GM19023 (cell line): ENCODE data around the gene IGIP.

ENCODE experiments used
- ATAC-seq: cut with Tn5 transposase; IDR thresholded peaks from one replicate; pipeline ENCODE4 v1.9.1; 2021; ENCODE audit warnings: mild to moderate bottlenecking, moderate library complexity; ENCODE audit not compliant: unreplicated experiment

IGIP gene

DNA sequence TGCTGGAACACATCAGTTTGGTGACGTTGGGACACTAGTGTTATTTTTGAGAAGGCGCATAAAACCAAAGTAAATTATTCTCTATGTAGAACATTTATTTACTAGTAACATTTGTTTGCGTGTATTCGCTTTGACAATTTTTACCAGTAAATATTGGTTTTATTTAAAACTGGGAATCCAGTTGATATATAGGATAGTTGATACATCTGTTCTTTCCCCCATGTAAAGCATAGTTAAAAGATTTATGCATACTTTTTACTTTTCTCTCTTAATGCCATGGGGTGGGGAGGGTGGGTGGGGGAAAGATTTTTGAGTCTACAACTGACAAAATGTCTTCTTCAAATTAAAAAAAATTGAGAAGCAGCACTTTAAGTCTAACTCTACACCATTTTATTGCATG lies at the start of gene IGIP:
TSS of gene IGIP (plus strand) at position 301 of the 400 bp plus-strand sequence. CDS start 2,540 bp downstream, outside the sequence.
- no peak for ATAC-seq

DNA sequence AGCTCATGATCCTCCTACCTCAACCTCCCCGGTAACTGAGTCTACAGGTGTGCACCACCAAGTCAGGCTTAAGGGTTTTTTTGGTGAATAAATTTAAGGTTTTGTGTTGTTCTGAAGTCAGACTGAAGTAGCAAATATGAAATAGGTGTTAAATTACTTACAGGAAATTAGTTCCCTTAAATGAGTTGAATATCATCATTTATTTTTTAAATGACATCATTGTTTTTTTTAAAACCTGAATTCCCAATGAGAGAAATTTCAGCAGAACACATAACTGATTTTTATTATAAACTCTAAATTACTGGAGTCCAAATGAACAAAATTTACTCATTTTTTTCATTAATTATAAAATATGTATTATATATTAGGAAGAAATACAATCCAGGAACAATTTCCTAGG lies 49.6 kb upstream of the IGIP start:
- no peak for ATAC-seq

DNA sequence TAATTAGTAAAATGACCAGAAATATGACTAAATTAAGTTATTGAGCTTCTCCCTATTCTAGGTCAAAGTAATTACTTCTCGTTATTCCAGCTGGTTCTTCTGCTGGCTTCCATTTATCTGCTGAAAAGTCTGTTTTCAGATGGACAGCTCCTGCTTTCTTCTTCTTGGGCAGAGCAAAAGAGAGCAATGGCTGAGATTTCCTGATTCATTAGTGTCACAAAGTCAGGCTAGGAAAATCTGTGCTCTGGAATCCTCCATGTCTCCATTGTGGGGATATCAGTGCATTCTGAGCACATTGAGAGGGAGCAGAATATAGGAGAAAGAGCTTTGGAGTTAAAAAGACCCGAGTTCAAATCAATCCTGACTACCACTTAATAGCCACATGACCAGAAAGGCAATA lies 48.9 kb upstream of the IGIP start:
- no peak for ATAC-seq

DNA sequence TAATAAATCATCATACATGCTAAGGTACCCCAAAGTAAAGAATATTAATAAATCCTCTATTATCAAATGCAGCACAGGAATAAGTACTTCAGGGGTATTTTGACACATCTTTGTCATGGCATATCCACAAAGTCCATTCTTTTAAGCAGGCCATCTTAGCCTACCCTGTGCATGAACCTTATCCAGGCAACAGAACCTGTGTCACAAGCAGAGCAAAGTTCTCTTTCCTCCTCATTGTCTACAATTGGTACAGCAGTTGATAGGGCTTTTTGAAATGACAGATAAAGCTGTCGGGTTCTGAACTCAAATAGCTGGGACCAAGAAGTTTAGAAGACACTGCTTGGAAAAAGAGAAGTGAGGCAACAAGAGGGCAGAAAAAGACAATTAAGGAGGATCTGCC lies 42.6 kb upstream of the IGIP start:
- ATAC-seq: no peak

DNA sequence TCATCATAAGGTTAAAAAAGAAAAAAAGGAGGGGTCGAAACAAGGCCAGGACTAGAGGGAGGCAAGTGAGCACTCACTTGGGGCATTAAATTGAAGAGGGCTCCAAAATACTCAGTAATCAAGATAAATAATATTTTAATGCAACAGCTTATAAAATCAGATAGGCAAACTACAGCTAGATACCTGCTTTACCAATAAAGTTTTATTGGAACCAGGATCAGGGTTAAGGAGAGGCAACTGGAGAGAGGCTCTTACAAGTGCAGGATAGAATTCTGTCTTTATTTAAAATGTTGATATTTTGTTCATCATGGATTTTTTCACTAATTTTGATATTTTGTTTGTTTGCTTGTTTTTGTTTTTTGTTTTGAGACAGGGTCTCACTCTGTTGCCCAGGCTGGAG lies 42.1 kb upstream of the IGIP start:
- ATAC-seq: no peak

DNA sequence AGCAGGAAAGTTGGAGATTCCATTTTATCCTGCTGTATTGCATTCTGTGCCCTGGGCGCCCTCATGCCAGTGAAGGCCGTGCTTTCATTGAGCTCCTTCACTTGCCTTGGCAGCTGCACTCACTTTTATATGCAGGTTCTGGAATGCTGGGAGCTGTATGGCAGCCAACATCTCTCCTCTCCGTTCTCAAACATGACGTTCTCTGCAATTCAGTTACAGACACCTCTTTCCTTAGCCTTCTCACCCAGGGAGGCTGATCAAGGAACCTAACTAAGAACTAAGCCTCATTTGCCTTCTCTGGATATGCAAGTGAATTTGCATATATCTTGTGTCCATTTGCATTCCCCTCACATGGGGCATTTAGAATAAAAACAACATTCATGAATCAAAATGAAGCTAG lies 41.2 kb upstream of the IGIP start:
- ATAC-seq: no peak

DNA sequence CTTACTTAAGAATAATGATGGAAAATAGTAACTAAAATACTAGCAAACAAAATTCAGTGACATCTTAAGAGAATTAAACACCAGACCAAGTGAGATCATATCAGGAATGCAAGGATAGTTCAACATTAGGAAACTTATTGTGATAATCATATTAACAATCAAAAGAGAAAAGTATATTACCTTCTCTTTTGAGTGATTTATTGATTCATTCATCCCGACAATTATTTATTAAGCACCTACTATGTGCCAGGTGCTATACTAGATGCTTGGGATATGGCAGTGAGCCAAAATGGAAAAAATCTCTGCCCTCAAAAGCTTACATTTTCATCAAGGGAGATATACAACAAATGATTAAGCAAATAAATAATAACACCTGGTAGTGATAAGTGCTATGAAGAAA lies 35.5 kb upstream of the IGIP start:
- ATAC-seq: no peak

DNA sequence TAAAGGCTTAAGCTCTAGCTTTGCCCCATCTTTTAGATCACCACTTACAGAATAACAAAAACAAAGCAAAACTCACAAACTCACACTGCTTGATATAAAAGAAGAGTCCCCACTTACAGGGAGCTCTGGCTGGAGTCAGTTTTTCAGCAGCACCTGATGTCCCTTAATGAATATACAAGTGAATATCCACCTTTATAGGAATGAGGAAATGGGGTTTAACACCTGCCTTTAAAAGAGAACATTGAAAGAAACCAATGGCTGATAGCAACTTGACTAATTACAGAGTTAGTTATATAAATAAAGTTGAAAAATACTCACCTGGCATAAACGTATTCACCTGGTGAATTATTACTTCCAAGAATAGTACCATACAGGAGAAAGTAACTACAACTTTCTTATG lies 32.6 kb upstream of the IGIP start:
- no peak for ATAC-seq

DNA sequence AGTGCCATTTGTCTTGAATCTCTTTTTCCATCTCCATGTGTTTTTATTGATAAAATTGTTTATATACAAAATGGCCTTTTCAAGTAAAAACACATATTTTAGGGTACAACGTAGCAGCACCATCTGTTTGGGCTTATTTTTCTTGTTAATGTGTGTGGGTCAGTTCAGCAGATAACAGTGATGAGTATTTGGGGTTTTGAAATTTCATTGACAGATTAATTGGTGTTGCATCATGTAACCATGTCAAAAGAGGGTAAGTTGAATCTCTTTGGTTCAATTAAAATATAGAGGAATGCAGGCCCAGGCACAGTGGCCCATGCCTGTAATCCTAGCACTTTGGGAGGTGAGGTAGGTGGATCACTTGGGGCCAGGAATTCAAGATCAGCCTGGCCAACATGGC lies 31.9 kb upstream of the IGIP start:
- no peak for ATAC-seq

DNA sequence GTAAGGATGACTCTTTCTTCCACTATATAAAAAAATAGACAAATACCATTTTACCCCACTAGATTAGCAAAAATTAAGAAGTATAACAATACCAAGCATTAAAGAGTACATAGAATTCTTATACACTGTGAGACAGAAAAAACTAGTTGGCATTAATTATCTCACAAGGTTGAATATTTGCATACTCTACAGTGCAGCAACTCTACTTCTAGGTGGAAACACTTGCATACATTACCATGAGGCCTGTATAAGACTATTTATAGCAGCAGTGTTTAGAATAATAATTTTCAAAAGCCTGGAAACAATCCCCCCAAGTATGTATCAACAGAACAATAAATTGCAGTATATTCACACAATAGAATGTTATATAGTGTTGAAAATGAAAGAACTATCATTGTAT lies 30.8 kb upstream of the IGIP start:
- ATAC-seq: no peak

DNA sequence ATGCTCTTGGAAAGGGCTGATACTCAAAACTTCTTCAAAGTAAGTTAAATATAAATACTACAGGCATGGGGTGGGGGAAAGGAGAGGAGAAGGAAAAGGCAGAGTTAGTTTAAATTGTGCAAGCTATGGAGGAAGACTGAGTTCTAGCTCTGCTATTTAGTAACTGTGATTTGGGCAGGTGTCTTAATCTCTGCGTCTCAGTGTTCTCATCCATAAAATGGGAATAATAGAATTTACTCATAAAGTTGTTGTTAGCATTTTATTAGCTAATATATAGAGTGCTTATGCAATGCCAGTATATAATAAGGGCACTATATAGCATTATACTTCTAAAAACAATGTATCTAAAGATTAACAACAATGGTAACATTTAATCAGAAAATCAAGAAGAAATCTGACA lies 24.6 kb upstream of the IGIP start:
- no peak for ATAC-seq

DNA sequence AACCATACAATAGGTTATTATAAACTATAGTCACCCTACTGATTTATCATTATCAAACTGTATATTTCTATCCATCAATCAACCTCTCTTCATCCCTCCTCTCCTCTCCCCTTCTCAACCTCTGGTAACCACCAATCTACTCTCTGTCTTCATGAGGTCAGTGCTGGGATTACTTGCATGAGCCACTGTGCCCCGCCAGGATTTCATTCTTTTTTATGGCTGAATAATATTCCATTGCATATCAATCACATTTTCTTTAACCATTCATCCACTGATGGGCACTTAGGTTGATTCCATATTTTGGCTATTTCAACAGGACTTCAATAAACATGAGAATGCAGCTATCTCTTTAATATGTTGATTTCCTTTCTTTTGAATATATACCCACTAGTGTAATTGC lies 22.6 kb upstream of the IGIP start:
- ATAC-seq: no peak

DNA sequence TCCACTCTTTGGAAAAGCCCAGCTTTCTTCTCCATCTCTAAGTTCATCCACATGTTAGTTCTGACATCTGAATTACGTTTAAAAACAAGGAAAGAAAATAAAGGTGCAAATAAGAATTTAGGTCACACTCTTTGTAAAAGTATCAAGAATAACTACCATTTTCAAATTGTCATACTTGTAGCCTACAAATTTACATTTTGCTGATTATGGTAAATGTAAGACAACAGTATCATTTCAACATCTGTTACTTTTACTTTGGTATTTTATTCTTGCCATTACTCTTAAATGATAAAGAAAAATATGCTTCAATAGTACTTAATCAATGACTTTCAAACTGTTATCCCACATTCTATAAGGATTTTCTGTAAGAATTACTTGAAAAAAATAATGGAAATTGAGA lies 21.6 kb upstream of the IGIP start:
- no peak for ATAC-seq

DNA sequence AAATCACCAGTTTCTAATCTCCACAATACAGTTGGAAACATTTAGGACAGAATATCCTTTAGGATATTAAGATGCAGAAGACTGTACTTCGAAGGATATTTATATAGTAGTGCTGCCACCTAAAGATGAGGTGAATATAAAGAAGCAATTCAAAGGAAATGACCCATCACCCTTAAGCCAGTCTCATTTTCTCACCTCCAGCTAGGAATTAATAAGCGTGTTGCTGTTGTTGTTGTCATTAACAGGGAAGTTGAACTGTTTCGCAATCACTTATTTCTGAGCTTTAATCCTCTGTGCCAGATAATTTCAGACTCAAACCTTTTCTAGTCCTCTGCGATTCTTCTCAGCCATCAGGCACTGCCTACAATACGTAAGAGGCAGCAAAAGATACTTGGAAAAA lies 19.6 kb upstream of the IGIP start:
- ATAC-seq: no peak

DNA sequence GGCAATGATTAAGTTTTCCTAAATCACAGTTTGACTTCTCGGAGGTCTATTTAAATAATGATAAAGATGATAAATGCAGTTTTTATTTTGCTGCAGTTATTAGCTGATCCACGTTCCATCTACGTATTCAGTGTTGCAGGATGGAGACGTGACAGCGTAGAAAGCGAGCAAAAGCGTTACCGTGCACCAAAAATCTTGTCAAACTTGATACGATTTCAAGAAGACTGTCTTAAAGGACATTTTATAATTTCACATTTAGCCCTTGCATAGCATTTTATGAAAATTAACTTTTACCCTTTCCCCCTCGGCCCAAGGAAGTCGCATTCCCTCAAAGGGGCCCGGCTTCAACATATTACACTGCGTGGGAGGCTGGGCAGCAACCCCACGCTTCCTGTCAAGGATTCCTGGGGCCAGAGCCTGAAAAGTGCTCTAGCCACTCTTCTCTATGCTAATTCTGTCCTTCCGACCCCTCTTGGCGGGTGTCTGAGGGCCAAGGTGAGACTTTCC lies 18.9 kb upstream of the IGIP start:
- no peak for ATAC-seq

DNA sequence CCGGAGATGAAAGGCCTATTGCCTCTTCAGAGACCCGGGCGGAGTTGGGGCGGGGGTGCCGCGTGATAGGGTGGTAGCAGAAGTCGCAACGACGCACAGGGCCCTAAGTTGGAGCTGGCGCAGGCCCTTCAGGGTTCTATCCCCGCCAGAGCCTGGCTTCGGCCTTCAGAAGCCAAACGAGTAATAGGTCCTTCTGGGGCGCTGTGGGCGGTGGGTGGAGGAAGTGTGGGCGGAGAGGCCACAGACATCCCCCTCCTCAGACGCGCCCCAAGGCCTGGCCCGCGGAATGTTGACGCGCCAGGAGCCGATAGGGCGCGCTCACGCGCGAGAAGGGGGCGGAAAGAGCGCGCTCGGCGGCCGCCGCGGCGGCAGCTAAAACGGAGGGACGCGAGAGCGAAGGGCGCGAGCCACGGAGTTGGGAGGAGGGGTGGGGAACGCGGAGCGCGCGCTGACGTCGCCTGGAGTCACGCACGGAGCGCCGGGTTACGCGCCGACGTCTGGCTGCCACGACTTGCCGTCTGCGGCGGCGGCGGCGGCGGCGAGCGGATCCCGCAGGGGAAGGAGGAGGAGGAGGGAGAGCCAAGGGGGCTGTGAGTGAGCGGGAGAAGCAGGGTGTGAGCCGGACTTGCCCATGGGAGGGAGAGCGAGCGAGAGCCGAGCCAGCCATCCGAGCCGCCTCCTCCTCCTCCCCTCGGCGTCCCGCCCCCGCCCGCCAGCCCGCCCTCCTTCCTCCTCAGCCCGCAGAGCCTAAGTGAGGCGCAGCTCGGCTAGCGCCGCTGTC lies 18.2 kb upstream of the IGIP start:
- peak; percentile 91 for ATAC-seq

DNA sequence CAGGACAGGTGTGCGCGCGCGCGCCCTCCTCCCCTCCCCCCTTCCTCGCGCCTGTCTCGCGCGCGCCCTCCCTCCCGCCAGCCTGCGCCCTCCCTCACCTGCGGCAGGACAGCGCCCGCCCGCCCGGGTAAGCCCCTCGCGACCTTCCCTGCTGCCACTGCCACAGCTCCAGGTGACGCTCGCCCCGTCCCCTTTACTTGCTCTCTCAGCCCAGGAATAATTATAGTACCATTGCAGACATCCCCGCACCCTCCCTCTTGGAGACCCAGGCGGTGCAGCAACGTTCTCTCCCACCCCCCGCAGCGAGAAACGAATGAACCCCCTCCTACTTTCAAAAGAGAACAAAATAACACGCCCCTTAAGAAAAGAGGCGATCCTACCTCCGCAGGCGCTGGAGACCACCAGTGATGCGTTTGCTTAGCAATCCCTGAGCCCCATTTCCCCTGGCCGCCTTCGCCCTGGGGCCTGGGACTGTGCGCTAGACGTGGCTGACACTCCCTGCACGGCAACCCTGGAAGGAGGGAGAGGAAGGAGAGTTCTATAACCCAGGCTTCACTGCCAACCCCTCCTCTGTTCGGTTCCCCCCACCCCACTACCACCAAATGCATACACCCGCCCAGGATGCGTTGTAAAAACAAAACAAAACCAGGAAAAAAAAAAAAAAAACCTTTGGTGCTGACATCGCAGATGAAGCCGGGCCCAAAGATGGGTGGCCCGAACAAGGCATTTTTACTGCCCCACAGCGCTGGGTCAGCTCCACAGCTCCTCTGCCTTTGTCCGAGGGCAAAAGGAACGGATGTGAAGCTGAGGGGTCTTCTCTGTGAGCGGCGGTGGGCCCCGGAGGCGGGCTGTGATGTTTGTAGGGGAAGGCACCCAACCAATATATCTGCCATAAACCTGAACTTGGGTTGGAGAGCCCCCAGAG lies 17.4 kb upstream of the IGIP start:
- no peak for ATAC-seq

DNA sequence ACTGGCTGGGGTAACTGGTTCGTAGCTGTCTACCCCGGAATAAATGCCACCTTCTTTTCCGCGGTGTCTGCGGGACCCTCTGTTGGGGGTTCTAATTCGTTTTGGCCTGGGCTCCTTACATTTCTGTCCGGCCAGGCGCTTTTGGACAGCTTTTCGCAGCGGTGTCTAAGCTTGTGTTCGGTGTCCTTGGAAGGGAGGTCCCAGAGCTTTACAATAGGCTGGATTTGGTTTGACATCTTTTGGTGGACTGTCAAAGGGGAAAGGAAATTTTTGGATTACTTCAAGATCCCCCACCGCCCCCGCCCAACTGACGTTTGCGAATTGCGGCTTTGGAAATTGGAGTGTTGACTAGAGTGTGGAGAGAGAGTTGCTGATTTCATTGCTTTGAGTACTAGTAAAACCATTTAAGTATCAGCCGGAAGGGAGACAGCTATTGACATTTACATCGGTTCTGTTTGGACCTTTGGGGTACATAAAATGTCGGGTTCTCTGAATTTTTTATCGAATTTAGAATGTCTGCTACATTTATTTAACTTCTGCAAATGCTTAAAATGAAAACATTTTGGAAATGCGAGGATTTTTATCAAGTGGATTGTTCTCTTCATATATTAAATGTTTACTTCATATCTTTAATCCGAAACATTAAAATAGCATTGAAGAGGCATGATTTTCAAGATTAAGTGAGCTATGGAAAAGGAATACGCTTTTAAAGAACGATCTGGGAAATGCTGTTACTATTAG lies 16.5 kb upstream of the IGIP start:
- no peak for ATAC-seq

DNA sequence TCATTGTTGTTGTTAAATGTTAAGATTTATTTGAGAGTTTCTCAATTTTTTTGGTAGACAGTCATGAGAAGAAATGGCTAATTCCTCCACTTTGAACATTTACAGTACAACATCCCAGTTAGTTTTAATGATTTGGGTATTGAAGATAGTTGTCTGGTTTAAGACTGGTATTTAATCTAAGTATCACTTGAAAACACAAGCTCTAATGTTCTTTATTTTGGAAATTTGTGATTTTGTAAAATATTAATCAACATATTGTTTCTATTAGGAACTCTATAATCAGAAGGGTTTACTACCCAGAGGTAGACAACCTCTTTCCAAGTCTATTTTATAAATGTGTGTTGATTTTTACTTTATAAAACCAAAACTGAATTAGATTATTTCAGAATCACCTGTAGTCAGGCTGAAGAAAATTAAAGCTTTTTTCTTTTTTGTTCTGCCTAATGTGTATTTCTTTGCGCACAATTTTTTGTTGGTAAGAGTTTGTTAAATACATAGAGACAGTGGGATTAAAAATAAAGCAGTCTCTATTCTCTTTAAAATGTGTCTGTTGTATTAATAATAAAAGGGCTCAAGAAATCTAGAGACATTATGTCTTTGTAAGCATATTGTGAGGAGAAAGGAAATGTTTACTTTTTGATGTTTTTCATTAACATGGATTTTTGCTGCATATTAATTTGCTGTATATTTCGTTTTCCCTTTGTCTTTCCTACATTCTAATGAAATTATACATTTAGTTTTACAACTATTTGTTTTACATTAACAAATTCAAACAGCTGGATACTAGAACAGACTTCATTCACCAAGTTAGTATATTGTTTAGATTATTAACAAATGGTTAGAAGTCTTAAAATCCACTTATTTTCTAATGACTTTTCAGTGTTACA lies 15.7 kb upstream of the IGIP start:
- no peak for ATAC-seq

DNA sequence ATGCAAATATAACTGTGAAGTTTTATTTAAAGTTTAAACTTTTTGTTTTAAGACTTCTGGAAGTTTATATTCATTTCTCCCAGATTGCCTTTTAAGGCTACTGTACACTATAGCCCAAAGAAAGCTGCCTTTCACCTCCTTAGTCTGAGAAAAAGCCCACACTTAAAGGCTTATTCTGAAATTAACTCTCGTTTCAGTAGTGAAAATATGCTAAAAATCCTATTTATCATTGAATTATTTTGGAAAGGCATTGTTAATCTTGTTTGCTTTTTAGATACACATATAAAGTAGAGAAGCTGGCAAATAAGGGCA lies 15.1 kb upstream of the IGIP start:
- no peak for ATAC-seq
